Gastroesophageal sphincter (tissue), 4 donors: Measurements from ENCODE around the gene FAM234A. TPM values are rescaled to one million over a fixed set of nuclear protein-coding genes. Genes with fewer than 3 reads are reported as not detected.

Source experiments
- ATAC-seq: fragments of 150-250 bp; one replicate; pipeline ENCODE4 v1.9.1; 2016; ENCODE audit warnings: mild to moderate bottlenecking, moderate library complexity
- H3K27ac ChIP-seq, 4 donors: fragments of 200-600 bp; sonication (generic) in 3 of 4; 1 replicate in 3 of 4; 2 replicates in 1 of 4; pipeline ENCODE4 v1.5.1; 2016 to 2019
- H3K27me3 ChIP-seq: fragments of 200-600 bp; sonication (generic); one replicate; pipeline ENCODE4 v1.5.1; 2019
- H3K36me3 ChIP-seq, 2 donors: fragments of 200-600 bp; sonication (generic); one replicate each; pipeline ENCODE4 v1.5.1; 2019; ENCODE audit warnings: control low read depth in 1 of 2
- H3K4me1 ChIP-seq, 3 donors: fragments of 200-600 bp; sonication (generic); 1 replicate in 2 of 3; 2 replicates in 1 of 3; pipeline ENCODE4 v1.5.1; 2016 to 2019; ENCODE audit warnings: control low read depth in 2 of 3
- H3K4me3 ChIP-seq, 2 donors: fragments of 200-600 bp; sonication (generic); one replicate each; pipeline ENCODE4 v1.5.1; 2019; ENCODE audit warnings: mild to moderate bottlenecking in 1 of 2, moderate library complexity in 1 of 2
- H3K9me3 ChIP-seq, 3 donors: fragments of 200-600 bp; sonication (generic); one replicate each; pipeline ENCODE4 v1.5.1; 2017 to 2019; ENCODE audit warnings: control low read depth in 2 of 3
- EP300 ChIP-seq: sonication (generic); formaldehyde crosslinking; IDR thresholded peaks from one replicate; pipeline ENCODE4 v1.6.1; 2017; ENCODE audit warnings: antibody characterized with exemption, mild to moderate bottlenecking
- POLR2A ChIP-seq, 2 donors: fragments of 450-650 bp; IDR thresholded peaks; one replicate each; pipeline ENCODE4 v1.6.1; 2017; ENCODE audit warnings: antibody characterized with exemption in 2 of 2, mild to moderate bottlenecking in 2 of 2, moderate library complexity in 1 of 2
- POLR2AphosphoS5 ChIP-seq: sonication (generic); formaldehyde crosslinking; IDR thresholded peaks from one replicate; pipeline ENCODE4 v1.6.1; 2017; ENCODE audit warnings: antibody characterized with exemption
- WGBS, 2 donors: methylation state at CpG; one replicate each; pipeline ENCODE4 v1.1.5; 2018; ENCODE audit warnings: low coverage in 1 of 2; 5-methylcytosine and 5-hydroxymethylcytosine counted together
- total RNA-seq, 4 donors: library from RNA; depleted of rRNA; stranded (reverse); fragments of >200 nt; gene quantifications; one replicate each; pipeline ENCODE4 v1.1.0, GENCODE V29; 2016
- TF ChIP-seq, protein P1 (sequence below), 4 experiments: fragments of 200-600 bp in 2 of 4; fragments of 450-650 bp in 2 of 4; sonication (generic) in 1 of 4; IDR thresholded peaks; one replicate each; pipeline ENCODE4 v1.5.1; 2017 to 2019; ENCODE audit warnings: antibody characterized with exemption in 4 of 4, mild to moderate bottlenecking in 2 of 4, moderate library complexity in 2 of 4

FAM234A gene
- total RNA-seq, 4 donors from 2014 or later, result 54.5 to 123 (median 93.2) TPM

GRCh38 chr16:296276-296675 lies 61.7 kb downstream of the FAM234A start:
- no peak for TF ChIP-seq POLR2AphosphoS5
- TF ChIP-seq EP300, result no peak
- TF ChIP-seq POLR2A (IDR thresholded peaks at IDR 0.05), result no peak
- TF ChIP-seq, protein P1, sequence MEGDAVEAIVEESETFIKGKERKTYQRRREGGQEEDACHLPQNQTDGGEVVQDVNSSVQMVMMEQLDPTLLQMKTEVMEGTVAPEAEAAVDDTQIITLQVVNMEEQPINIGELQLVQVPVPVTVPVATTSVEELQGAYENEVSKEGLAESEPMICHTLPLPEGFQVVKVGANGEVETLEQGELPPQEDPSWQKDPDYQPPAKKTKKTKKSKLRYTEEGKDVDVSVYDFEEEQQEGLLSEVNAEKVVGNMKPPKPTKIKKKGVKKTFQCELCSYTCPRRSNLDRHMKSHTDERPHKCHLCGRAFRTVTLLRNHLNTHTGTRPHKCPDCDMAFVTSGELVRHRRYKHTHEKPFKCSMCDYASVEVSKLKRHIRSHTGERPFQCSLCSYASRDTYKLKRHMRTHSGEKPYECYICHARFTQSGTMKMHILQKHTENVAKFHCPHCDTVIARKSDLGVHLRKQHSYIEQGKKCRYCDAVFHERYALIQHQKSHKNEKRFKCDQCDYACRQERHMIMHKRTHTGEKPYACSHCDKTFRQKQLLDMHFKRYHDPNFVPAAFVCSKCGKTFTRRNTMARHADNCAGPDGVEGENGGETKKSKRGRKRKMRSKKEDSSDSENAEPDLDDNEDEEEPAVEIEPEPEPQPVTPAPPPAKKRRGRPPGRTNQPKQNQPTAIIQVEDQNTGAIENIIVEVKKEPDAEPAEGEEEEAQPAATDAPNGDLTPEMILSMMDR (IDR thresholded peaks at IDR 0.05), result no peak
- Histone ChIP-seq H3K27ac (no peak overlapping the region), H3K36me3 (peaks cover 0 to 68% of the 10 kb centered on the region in 2 donors), H3K9me3 (no peaks in the 10 kb centered on the region), H3K4me1 (no peaks in the 10 kb centered on the region), H3K27me3 (no peaks in the 10 kb centered on the region), H3K4me3 (no peak overlapping the region)
- no peak for ATAC-seq
- no CpG with 5 or more reads among the region's 14 CpGs for WGBS, 2 donors

- no peak overlapping the region for H3K27ac ChIP-seq
- WGBS, 2 donors, result 80 to 88% methylated on average over 2 to 12 of the region's 37 CpGs
- no peak overlapping the region for H3K4me3 ChIP-seq
- no peaks in the 10 kb centered on the region for H3K4me1 ChIP-seq
- peaks cover 0 to 68% of the 10 kb centered on the region in 2 donors for H3K36me3 ChIP-seq
- ATAC-seq, result no peak
- TF ChIP-seq, protein P1 (IDR thresholded peaks at IDR 0.05), result no peak
- TF ChIP-seq POLR2A (IDR thresholded peaks at IDR 0.05), result no peak
- TF ChIP-seq POLR2AphosphoS5, result no peak
- no peak for TF ChIP-seq EP300
- no peaks in the 10 kb centered on the region for H3K9me3 ChIP-seq
- H3K27me3 ChIP-seq, result no peaks in the 10 kb centered on the region
Measured at GRCh38 chr16:296806-297510, 62.3 kb downstream of the FAM234A start.

GRCh38 chr16:297832-298231 lies 63.2 kb downstream of the FAM234A start:
- ATAC-seq, result no peak
- no peaks in the 10 kb centered on the region for H3K27me3 ChIP-seq
- peaks cover 0 to 68% of the 10 kb centered on the region in 2 donors for H3K36me3 ChIP-seq

DNA sequence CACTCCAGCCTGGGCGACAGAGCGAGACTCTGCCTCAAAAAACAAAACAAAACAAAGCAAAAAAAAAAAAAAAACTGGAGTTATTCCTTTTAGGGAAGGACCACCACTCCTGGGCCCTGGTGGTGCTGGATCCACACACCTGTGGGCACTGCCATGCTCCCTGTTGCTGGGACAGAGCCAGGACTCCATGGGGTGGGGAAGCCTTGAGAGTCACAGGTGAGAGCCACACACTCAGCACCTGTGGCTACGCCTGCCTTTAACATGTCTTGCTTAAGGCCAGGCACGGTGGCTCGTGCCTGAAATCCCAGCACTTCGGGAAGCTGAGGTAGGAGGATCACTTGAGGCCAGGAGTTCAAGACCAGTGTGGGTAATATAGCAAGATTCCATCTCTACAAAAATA lies 66.6 kb downstream of the FAM234A start:
- ATAC-seq, result no peak
- no peaks in the 10 kb centered on the region for H3K9me3 ChIP-seq
- peaks cover 0 to 72% of the 10 kb centered on the region in 2 donors for H3K36me3 ChIP-seq
- TF ChIP-seq POLR2AphosphoS5, result no peak
- TF ChIP-seq, protein P1 (IDR thresholded peaks at IDR 0.05), result no peak
- TF ChIP-seq POLR2A (IDR thresholded peaks at IDR 0.05), result no peak
- no peak for TF ChIP-seq EP300
- 83 to 95% methylated on average over 2 to 3 of the region's 6 CpGs for WGBS, 2 donors
- no peaks in the 10 kb centered on the region for H3K27me3 ChIP-seq
- H3K27ac ChIP-seq, result no peak overlapping the region
- no peak overlapping the region for H3K4me3 ChIP-seq
- no peaks in the 10 kb centered on the region for H3K4me1 ChIP-seq

More at GRCh38 chr16:297832-298231, 63.2 kb downstream of the FAM234A start:
- Histone ChIP-seq H3K27ac (no peak overlapping the region), H3K4me3 (no peak overlapping the region), H3K9me3 (no peaks in the 10 kb centered on the region), H3K4me1 (no peaks in the 10 kb centered on the region)
- TF ChIP-seq EP300 (no peak), POLR2A (IDR thresholded peaks at IDR 0.05) (no peak)
- TF ChIP-seq, protein P1 (IDR thresholded peaks at IDR 0.05), result no peak
- no CpG with 5 or more reads among the region's 32 CpGs for WGBS, 2 donors

DNA sequence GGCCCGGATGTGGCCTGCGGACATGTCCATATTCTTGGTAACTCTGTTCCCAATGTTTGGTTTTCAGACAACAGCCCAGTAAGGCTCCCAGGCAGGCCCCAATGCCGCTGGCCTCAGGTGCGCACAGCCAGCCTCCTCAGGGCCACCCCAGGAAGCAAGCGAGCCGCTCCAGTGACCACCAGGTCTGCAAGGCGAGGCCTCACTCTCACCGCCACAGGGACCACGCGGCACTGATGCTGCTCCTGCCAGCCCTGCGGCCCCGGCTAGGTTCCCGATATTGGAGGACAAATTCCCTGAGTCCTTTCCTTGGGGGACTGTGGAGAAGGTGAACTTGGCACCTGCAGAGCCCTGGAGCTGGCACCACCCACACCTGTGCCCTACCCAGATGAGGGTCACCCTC lies 67.3 kb downstream of the FAM234A start:
- Histone ChIP-seq H3K4me1 (no peaks in the 10 kb centered on the region), H3K9me3 (no peaks in the 10 kb centered on the region), H3K36me3 (peaks cover 0 to 72% of the 10 kb centered on the region in 2 donors), H3K4me3 (no peak overlapping the region), H3K27ac (no peak overlapping the region), H3K27me3 (no peaks in the 10 kb centered on the region)
- no CpG with 5 or more reads among the region's 13 CpGs for WGBS, 2 donors
- no peak for TF ChIP-seq POLR2AphosphoS5
- no peak for ATAC-seq
